ENCODE measurements around the gene WNT3A. TPM values are rescaled to one million over a fixed set of nuclear protein-coding genes. Genes with fewer than 3 reads are reported as not detected.

The WNT3A gene
- total and polyA plus RNA-seq, 9 of the 15 experiments (the other 6 are each of a cell fraction or from before 2014, with no cell fraction given) = not detected

GRCh38 chr1:228084797-228085196 lies 78.0 kb downstream of the WNT3A start (continued):
- TF ChIP-seq ZNF395 (CRISPR knock-in tag; IDR thresholded peaks at IDR 0.05) (no peak), RBM15 (IDR thresholded peaks at IDR 0.05; ENCODE audit: insufficient read depth, low read length) (no peak), SAP30 (IDR thresholded peaks at IDR 0.05; ENCODE audit: borderline replicate concordance, insufficient read depth, low read depth, low read length, poor library complexity, severe bottlenecking) (no peak), HDAC2 (IDR thresholded peaks at IDR 0.05) (no peak), ZNF384 (IDR thresholded peaks at IDR 0.05; ENCODE audit: low read depth, low read length) (no peak)

- ATAC-seq (peak; percentile 29), DNase-seq (ENCODE audit: extremely low read depth in 1 of 4, low spot score in 3 of 4) (peak; percentile 51 to 94 (median 70)), FAIRE-seq (peak; percentile 98)
- ChIA-PET POLR2A (interaction anchor here (0.6 to 7.1 kb wide), 8 partner anchors 7 to 374 kb away, joined by 3 to 92 read pairs (median 6); no protein-coding TSS in a partner anchor), CTCF (ENCODE audit: low intra/inter-chr PET ratio) (no interaction called here)
- Histone ChIP-seq H3K27ac (ENCODE audit: extremely low read depth, low read depth, low read length) (peak overlapping the region; percentile 98; the same call in 2 of the 3 replicates), H3K4me2 (ENCODE audit: insufficient read depth, low read length) (peak overlapping the region; percentile 100), H3K9me1 (ENCODE audit: control insufficient read depth, insufficient read depth, low read length) (peaks cover 54% of the 10 kb centered on the region), H3K9ac (ENCODE audit: insufficient read depth in 1 of 2, low read depth in 2 of 2, low read length in 2 of 2) (peak overlapping the region; percentile 67 to 99; a peak in 3 of 4 replicates), H3K4me3 (peak overlapping the region; percentile 96), H4K20me1 (replicated peaks; ENCODE audit: control insufficient read depth, insufficient read depth, low read length) (peaks cover 75% of the 10 kb centered on the region), H3K27me3 (ENCODE audit: control insufficient read depth in 2 of 2, insufficient read depth in 2 of 2, low read length in 2 of 2) (no peaks in the 10 kb centered on the region), H3K79me2 (ENCODE audit: control insufficient read depth, insufficient read depth, low read length) (peaks cover 98% of the 10 kb centered on the region), H2AFZ (ENCODE audit: low read depth, low read length) (no peak overlapping the region), H3K9me3 (replicated peaks; ENCODE audit: control insufficient read depth, insufficient read depth, low read depth, low read length) (no peaks in the 10 kb centered on the region), H3K36me3 (ENCODE audit: control insufficient read depth, insufficient read depth, low read length) (peaks cover 70% of the 10 kb centered on the region), H3K4me1 (replicated peaks in 1 of 2; ENCODE audit: control insufficient read depth in 2 of 2, insufficient read depth in 2 of 2, low read length in 2 of 2) (peaks cover 50 to 66% of the 10 kb centered on the region in 2 experiments; a peak in 4 of 5 replicates)
- intact Hi-C loops (cut with micrococcal nuclease) (loop anchor here (2.0 kb wide), 2 partner anchors 15 to 55 kb away; partner anchors contain the start of gene GUK1), in situ Hi-C loops (cut with MboI) (no loop called here)
- no TSS peak for BruUV-seq (replicated peaks)
- WGBS (ENCODE audit: insufficient coverage, low coverage, missing lambda C conversion rate) = 9% methylated on average over 6 of the region's 6 CpGs
- TF ChIP-seq ZNF589 (CRISPR knock-in tag; IDR thresholded peaks at IDR 0.05; ENCODE audit: low read depth) (no peak), SOX6 (IDR thresholded peaks at IDR 0.05) (peak; percentile 40; the same call in 1 of the 2 replicates), RCOR1 (IDR thresholded peaks at IDR 0.05; ENCODE audit: borderline replicate concordance in 1 of 2, low read depth in 2 of 2, low read length in 2 of 2) (peak in 1 of 2 experiments; percentile 89; a peak in 3 of 4 replicates), PCBP2 (IDR thresholded peaks at IDR 0.05; ENCODE audit: low read depth, low read length, poor library complexity, severe bottlenecking) (no peak), NELFE (IDR thresholded peaks at IDR 0.05; ENCODE audit: insufficient read depth, insufficient read length) (no peak), STAG1 (CRISPR knock-in tag; IDR thresholded peaks at IDR 0.05; ENCODE audit: borderline replicate concordance) (no peak), ARID3A (IDR thresholded peaks at IDR 0.05; ENCODE audit: borderline replicate concordance, low read depth, low read length) (no peak), E2F1 (CRISPR knock-in tag; IDR thresholded peaks at IDR 0.05) (no peak), SPI1 (IDR thresholded peaks at IDR 0.05; ENCODE audit: borderline replicate concordance, low read depth, low read length) (no peak), MCM7 (IDR thresholded peaks at IDR 0.05) (no peak), NFIC (IDR thresholded peaks at IDR 0.05) (peak; percentile 47; the same call in 1 of the 2 replicates)
These were observed 78.6 kb downstream of the WNT3A start for GRCh38 chr1:228085287-228085951.
